ENCODE measurements around the gene VEGFD.

The VEGFD gene

GRCh38 chrX:15373976-15374375 is 10.2 kb downstream of the VEGFD start:
- in situ Hi-C loops (cut with HindIII; ENCODE audit: low sequenced_read_pairs), result loop anchor here (5.0 kb wide), 1 partner anchor 42 kb away; no protein-coding TSS in a partner anchor
- TF ChIP-seq CTCF (IDR thresholded peaks at IDR 0.05; ENCODE audit: low read depth, low read length, missing control alignments), result no peak
- no peak overlapping the region for H3K4me3 ChIP-seq (ENCODE audit: low read depth, low read length)
- DNase-seq (ENCODE audit: low read depth), result no peak

- no peak overlapping the region for H3K4me3 ChIP-seq (ENCODE audit: low read depth, low read length)
- in situ Hi-C loops (cut with HindIII; ENCODE audit: low sequenced_read_pairs), result no loop called here
- TF ChIP-seq CTCF (IDR thresholded peaks at IDR 0.05; ENCODE audit: low read depth, low read length, missing control alignments), result no peak
- no peak for DNase-seq (ENCODE audit: low read depth)
Measured at GRCh38 chrX:15366506-15367352, 17.5 kb downstream of the VEGFD start.

- no peak for DNase-seq (ENCODE audit: low read depth)
- H3K4me3 ChIP-seq (ENCODE audit: low read depth, low read length), result no peak overlapping the region
- in situ Hi-C loops (cut with HindIII; ENCODE audit: low sequenced_read_pairs), result no loop called here
- TF ChIP-seq CTCF (IDR thresholded peaks at IDR 0.05; ENCODE audit: low read depth, low read length, missing control alignments), result no peak
Measured at GRCh38 chrX:15359701-15360100, 24.5 kb downstream of the VEGFD start.

GRCh38 chrX:15358533-15358932 is 25.7 kb downstream of the VEGFD start:
- no peak for DNase-seq (ENCODE audit: low read depth)
- no peak overlapping the region for H3K4me3 ChIP-seq (ENCODE audit: low read depth, low read length)
- no peak for TF ChIP-seq CTCF (IDR thresholded peaks at IDR 0.05; ENCODE audit: low read depth, low read length, missing control alignments)
- in situ Hi-C loops (cut with HindIII; ENCODE audit: low sequenced_read_pairs), result no loop called here

- in situ Hi-C loops (cut with HindIII; ENCODE audit: low sequenced_read_pairs), result no loop called here
- DNase-seq (ENCODE audit: low read depth), result no peak
- no peak for TF ChIP-seq CTCF (IDR thresholded peaks at IDR 0.05; ENCODE audit: low read depth, low read length, missing control alignments)
- H3K4me3 ChIP-seq (ENCODE audit: low read depth, low read length), result no peak overlapping the region
Measured at GRCh38 chrX:15356444-15356843, 27.8 kb downstream of the VEGFD start.

- in situ Hi-C loops (cut with HindIII; ENCODE audit: low sequenced_read_pairs), result no loop called here
- DNase-seq (ENCODE audit: low read depth), result no peak
- TF ChIP-seq CTCF (IDR thresholded peaks at IDR 0.05; ENCODE audit: low read depth, low read length, missing control alignments), result no peak
- H3K4me3 ChIP-seq (ENCODE audit: low read depth, low read length), result no peak overlapping the region
Measured at GRCh38 chrX:15350329-15350996, 33.8 kb downstream of the VEGFD start.

All from astrocyte of the cerebellum (primary cell).